Measurements from ENCODE around the gene LPCAT1. TPM values are rescaled to one million over a fixed set of nuclear protein-coding genes. Genes with fewer than 3 reads are reported as not detected.

The LPCAT1 gene
- total RNA-seq, 1 experiment from 2014 or later, result 75.0 TPM

- H3K27me3 ChIP-seq (ENCODE audit: insufficient read depth, low read length), result no peaks in the 10 kb centered on the region
- intact Hi-C loops (cut with micrococcal nuclease), result no loop called here
- ATAC-seq (no peak), DNase-seq (ENCODE audit: low read depth, low spot score) (no peak)
- H3K9me2 ChIP-seq (ENCODE audit: insufficient read depth), result no peaks in the 10 kb centered on the region
- ChIA-PET POLR2A (no interaction called here), CTCF (no interaction called here), RAD21 (ENCODE audit: low non-redundant PET in 1 of 2, low total read pairs in 2 of 2, uncharacterized antibody in 2 of 2, unreplicated experiment in 2 of 2) (no interaction called here)
- no peak overlapping the region for H3K27ac ChIP-seq (ENCODE audit: low read depth, low read length)
- H3K4me3 ChIP-seq (replicated peaks in 1 of 2; ENCODE audit: low read depth in 1 of 2, low read length in 2 of 2), result no peak overlapping the region
- H3K36me3 ChIP-seq (ENCODE audit: control insufficient read depth in 1 of 2, insufficient read depth in 2 of 2, low read length in 2 of 2), result no peaks in the 10 kb centered on the region
- H2AFZ ChIP-seq (ENCODE audit: low read depth, low read length, poor library complexity, severe bottlenecking), result no peak overlapping the region
- H3K4me2 ChIP-seq (ENCODE audit: low read length), result no peak overlapping the region
- H3K9me3 ChIP-seq (ENCODE audit: control insufficient read depth in 1 of 2, insufficient read depth in 1 of 2, low read depth in 1 of 2, low read length in 2 of 2), result no peaks in the 10 kb centered on the region
- no peaks in the 10 kb centered on the region for H3K79me2 ChIP-seq (ENCODE audit: insufficient read depth, low read length)
- no peaks in the 10 kb centered on the region for H4K20me1 ChIP-seq (ENCODE audit: insufficient read depth)
- peaks cover 0 to 4% of the 10 kb centered on the region in 2 experiments; a peak in 2 of 4 replicates for H3K4me1 ChIP-seq (ENCODE audit: control insufficient read depth in 1 of 2, insufficient read depth in 2 of 2, low read length in 2 of 2)
- BruUV-seq (replicated peaks), result no TSS peak
- H3K9ac ChIP-seq (ENCODE audit: low read length), result no peak overlapping the region
- no peak for TF ChIP-seq SIN3A (IDR thresholded peaks at IDR 0.05; ENCODE audit: low read depth)
- no peak for TF ChIP-seq CTCF (IDR thresholded peaks at IDR 0.05 in 2 of 3, conservative IDR thresholded peaks at IDR 0.05 in 1 of 3; ENCODE audit: borderline replicate concordance in 1 of 3, insufficient read depth in 1 of 3, low read depth in 2 of 3, low read length in 2 of 3)
- no peak for TF ChIP-seq EZH2 (IDR thresholded peaks at IDR 0.05)
- no peak for TF ChIP-seq ZFX (IDR thresholded peaks at IDR 0.05)
- no peak for TF ChIP-seq EGR1 (IDR thresholded peaks at IDR 0.05; ENCODE audit: low read depth)
- no peak for TF ChIP-seq FOSL1 (IDR thresholded peaks at IDR 0.05; ENCODE audit: low read depth)
- TF ChIP-seq ZNF274 (IDR thresholded peaks at IDR 0.05; ENCODE audit: low read depth, low read length), result no peak
- no peak for TF ChIP-seq YY1 (IDR thresholded peaks at IDR 0.05; ENCODE audit: extremely low read depth, insufficient replicate concordance, low read depth, low read length)
- TF ChIP-seq CBX3 (IDR thresholded peaks at IDR 0.05; ENCODE audit: low read depth), result no peak
- no peak for TF ChIP-seq ZBTB33 (IDR thresholded peaks at IDR 0.05; ENCODE audit: extremely low read depth, insufficient replicate concordance, low read length)
- no peak for TF ChIP-seq TCF7L2 (IDR thresholded peaks at IDR 0.05; ENCODE audit: borderline replicate concordance, extremely low read depth, insufficient read depth, insufficient read length)
- TF ChIP-seq EZH2phosphoT487 (IDR thresholded peaks at IDR 0.05; ENCODE audit: borderline replicate concordance), result no peak
- no peak for TF ChIP-seq POLR2A (IDR thresholded peaks at IDR 0.05; ENCODE audit: borderline replicate concordance, extremely low read depth, insufficient read depth, insufficient read length)
- TF ChIP-seq SRF (IDR thresholded peaks at IDR 0.05; ENCODE audit: low read depth), result no peak
These were observed 23.9 kb upstream of the LPCAT1 start for GRCh38 chr5:1547655-1548054.

Data from HCT116 (cell line).